NCI-H526 (cell line): Measurements from ENCODE around the gene GLI3.

Source experiments
- DNase-seq, 2 experiments: peaks; one replicate each; lab custom pipeline; 2025; lab: John Stamatoyannopoulos, UW

The GLI3 gene

GRCh38 chr7:42143711-42144600 is 93.1 kb downstream of the GLI3 start:
- no peak for DNase-seq

DNA sequence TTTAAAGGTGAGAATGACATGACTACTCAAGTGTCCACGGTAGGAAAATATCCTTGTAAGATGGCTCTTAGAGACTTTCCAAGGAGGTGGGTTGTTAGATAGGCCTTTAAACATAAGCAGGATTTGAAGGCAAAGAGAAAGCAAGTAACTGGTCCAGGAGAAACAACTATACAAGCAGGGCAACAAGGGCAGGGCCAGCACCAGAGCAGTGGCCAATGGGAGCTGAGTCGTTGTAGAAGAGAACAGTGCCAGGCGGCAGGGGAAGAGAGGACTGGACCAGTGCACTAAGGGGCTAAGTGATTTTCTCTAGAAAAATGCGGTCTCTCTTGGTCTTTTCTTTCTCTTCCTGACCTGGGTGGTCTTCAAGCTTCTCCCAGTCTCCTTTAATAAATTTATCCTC is 94.9 kb downstream of the GLI3 start:
- DNase-seq, result no peak

- no peak for DNase-seq
Observed at GRCh38 chr7:42139751-42140150, 97.3 kb downstream of the GLI3 start.

GRCh38 chr7:42138691-42139090 is 98.3 kb downstream of the GLI3 start:
- DNase-seq, result no peak

GRCh38 chr7:42137941-42138340 is 99.1 kb downstream of the GLI3 start:
- no peak for DNase-seq

- no peak for DNase-seq
Observed at GRCh38 chr7:42137431-42137830, 99.6 kb downstream of the GLI3 start.

DNA sequence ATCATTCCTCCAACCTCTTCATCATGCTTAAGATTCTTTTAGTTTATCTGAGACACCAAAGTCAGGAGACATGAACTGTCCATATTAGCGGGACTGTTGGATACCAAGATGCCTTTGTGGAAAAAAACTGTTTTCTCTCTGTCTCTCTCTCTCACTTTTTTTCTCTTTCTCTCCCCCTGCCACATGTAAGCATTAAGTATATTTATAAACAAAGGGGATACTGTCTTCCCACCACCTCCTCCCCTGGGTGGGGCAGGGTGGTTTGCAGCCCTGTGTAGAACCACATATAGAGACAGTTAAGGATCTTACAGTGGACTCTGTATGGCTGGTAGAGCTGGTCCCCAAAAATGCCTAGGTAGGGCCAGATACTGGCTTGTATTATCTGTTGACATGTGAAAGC is 101.3 kb downstream of the GLI3 start:
- no peak for DNase-seq

DNA sequence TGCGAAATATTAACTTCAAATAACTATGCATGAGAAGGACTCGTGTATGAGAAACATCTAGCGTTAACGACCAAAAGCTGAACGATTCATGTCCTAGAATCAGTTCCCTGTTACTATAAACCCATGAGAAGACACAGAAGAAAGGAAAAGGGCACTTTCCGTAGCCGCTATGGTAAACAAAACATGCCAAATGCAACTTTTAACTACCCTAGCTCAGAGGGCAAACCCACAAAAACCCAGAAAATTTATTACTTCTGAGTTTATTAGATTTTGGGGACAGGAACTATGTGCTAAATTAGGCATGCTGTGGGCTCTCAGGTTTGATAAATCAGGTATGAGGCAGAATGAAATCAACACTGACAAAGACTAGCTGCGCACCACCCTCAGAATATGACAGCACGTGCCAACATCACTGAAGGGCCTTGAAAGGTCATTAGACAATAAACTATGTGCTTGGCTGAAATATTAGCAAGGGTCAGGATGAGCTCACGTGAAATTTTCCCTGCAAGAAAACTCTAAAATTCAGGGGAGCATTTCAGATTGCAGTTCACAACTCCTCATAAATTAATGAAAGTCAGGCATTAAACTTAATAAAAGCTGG is 102.6 kb downstream of the GLI3 start:
- DNase-seq, result no peak

GRCh38 chr7:42133321-42133720 is 103.7 kb downstream of the GLI3 start:
- no peak for DNase-seq

DNA sequence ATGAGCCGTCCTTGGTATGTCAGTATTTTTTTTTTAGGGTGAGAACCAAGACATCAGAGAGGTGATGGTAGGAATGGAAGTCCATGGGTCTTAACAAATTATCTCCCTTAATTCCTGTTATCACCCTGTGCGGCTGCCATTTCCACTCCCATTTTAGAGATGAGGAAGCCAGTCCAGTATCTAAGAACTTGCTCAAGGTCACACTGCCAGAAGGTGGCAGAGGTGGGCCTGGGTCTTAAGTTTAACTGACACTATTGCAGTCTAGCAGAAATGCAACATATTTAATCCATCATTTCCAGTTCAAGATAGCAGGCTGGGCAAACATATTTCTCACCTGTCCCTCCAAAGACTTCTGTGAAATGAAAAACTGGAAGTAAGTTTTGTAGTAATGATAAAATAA is 108.3 kb downstream of the GLI3 start:
- no peak for DNase-seq

DNA sequence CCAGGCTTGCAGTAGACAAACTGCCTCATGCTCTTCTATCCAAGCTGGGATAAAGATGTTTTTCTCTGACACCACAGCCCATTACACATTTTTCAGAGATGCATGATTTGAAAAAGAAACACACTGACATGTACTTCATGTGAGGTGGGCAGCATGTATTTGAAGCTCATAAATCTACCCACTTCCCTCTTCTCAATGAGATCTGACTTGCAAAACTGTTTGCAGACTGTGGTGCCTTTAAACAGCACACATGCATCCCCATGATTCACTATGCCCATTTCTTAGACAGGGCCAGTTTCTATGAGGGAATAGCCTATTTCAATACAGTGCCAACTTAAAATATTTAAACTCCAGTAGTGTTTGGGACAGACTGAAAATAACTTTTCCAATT is 109.8 kb downstream of the GLI3 start:
- DNase-seq, result no peak

DNA sequence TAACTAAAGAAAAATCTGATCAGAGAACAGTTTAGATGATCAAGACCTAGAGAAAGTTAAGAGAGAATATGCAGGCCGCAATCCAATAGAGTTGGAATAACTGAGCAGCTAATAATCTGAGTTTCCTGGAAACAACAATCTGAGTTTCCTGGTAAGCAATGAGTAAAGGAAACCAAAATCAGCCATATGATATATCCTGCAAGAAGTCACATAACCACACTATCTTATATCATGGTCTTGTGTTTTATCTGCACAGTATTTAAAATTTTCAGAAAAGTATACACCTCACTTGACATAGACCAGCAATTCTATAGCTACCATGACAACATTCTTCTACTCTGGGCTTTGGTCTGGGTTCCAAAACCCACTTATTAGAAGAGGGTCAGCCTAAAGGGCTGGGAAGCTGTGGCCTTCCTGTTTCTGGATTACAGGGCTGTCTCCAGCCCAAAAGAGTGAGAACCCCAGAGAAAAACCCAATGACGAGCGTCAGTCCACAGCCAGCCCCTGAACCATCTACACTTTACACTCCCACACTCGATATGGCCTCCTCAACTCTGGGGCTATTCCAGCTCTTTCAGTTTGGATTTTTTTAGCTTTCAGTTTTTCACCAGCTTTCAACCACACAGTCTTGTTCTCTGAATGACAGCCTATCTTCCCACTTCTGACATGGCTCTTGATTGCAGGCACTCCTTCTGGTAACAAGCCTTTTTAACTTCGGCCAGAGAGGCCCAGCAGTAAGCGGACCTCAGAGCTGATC is 110.4 kb downstream of the GLI3 start:
- DNase-seq, result no peak

DNA sequence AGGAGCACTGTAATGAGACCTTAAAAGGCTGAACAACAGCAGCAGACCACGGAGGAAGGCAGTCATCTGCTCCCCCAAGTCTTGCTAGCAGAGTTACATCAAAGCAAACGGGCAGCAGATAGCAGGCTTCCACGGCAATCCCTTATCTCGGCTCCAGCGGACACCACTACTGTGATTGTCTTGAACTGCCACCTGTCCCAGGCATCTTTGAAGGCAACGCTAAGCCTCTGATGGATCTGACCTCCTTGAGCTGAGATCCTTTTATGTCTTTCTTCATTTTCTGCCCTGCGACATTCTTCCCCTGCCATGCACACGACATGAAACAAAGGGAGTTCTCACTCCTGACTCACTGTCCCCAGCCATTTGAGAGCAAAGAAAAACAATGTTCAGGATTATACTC is 111.7 kb downstream of the GLI3 start:
- no peak for DNase-seq

- DNase-seq, result no peak
Observed at GRCh38 chr7:42123716-42124115, 113.3 kb downstream of the GLI3 start.

GRCh38 chr7:42120191-42120590 is 116.8 kb downstream of the GLI3 start:
- DNase-seq, result no peak

GRCh38 chr7:42117201-42117600 is 119.8 kb downstream of the GLI3 start:
- DNase-seq, result no peak

DNA sequence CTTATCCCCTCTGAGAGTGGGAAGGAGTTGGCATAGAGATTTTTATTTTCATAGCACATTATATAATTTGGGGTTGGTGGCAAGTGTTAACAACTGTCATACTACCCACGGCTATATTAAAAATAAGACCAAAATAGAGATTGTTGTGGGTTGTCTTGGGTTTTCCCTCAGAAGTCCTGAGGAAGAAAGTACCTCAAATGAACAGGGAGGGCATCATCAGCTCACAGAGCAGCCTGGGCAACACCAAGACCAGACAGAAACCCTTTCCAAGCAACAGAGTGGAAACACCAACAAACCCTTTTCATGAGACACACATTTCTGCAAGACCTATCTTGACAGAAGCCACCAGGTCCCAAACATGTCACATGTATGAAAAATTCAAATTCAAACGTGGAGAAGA is 121.2 kb downstream of the GLI3 start:
- DNase-seq, result no peak

DNA sequence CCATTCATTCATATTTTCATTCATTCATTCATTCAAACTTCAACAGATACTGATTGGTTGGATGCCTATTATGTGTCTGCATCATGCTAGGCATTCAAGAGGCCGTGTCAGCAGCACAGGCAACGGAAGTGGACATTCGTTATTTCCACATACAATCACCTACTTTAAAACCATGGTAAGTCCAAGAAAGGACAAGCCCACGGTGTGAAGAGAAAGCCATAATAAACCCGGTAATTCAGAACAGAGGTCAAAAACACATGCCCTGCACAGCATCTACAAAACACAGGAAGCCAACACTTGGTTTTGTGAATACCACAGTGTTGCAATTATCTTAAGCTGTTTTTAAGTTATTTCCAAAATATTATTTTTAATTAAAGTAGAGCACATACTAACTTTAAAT is 126.7 kb downstream of the GLI3 start:
- no peak for DNase-seq

GRCh38 chr7:42108803-42109528 is 128.0 kb downstream of the GLI3 start:
- DNase-seq, result no peak

- DNase-seq, result no peak
Observed at GRCh38 chr7:42107484-42108240, 129.3 kb downstream of the GLI3 start.

GRCh38 chr7:42106562-42106961 is 130.4 kb downstream of the GLI3 start:
- DNase-seq, result no peak
